Esophagus squamous epithelium (tissue), 5 donors: Measurements from ENCODE around the gene FBN3. TPM values are rescaled to one million over a fixed set of nuclear protein-coding genes. Genes with fewer than 3 reads are reported as not detected.
A peak's percentile ranks its signal among the peaks of the same experiment; 100 is the strongest.

Experiments used
- DNase-seq: peaks from one replicate; lab custom pipeline; 2025; lab: John Stamatoyannopoulos, UW
- H3K27ac ChIP-seq, 4 donors: fragments of 200-600 bp; sonication (generic); one replicate each; pipeline ENCODE4 v1.5.1; 2016 to 2019; ENCODE audit warnings: mild to moderate bottlenecking in 1 of 4
- H3K27me3 ChIP-seq, 4 donors: fragments of 200-600 bp; sonication (generic); 1 replicate in 3 of 4; 2 replicates in 1 of 4; pipeline versions ENCODE4 v1.5.1 to v1.6.0; 2017 to 2021; ENCODE audit warnings: antibody characterized with exemption in 1 of 4
- H3K36me3 ChIP-seq, 3 donors: fragments of 200-600 bp; sonication (generic); one replicate each; pipeline ENCODE4 v1.5.1; 2016 to 2019
- H3K4me1 ChIP-seq, 3 donors: fragments of 200-600 bp; sonication (generic); one replicate each; pipeline ENCODE4 v1.5.1; 2017 to 2019
- H3K4me3 ChIP-seq, 4 donors: fragments of 200-600 bp; sonication (generic); 1 replicate in 3 of 4; 2 replicates in 1 of 4; pipeline ENCODE4 v1.5.1; 2016 to 2019; ENCODE audit warnings: mild to moderate bottlenecking in 2 of 4, moderate library complexity in 1 of 4
- H3K9me3 ChIP-seq, 3 donors: fragments of 200-600 bp; sonication (generic); one replicate each; pipeline ENCODE4 v1.5.1; 2016 to 2019
- CTCF ChIP-seq, 6 experiments: fragments of 450-650 bp in 4 of 6; fragments of 200-600 bp in 2 of 6; sonication (generic) in 2 of 6; IDR thresholded peaks; one replicate each; pipeline ENCODE4 v1.5.1; 2016 to 2019; ENCODE audit warnings: antibody characterized with exemption in 6 of 6, mild to moderate bottlenecking in 4 of 6, moderate library complexity in 4 of 6
- POLR2A ChIP-seq, 4 donors: fragments of 450-650 bp; IDR thresholded peaks; one replicate each; pipeline ENCODE4 v1.6.1; 2017; ENCODE audit warnings: antibody characterized with exemption in 4 of 4, mild to moderate bottlenecking in 4 of 4, moderate library complexity in 3 of 4
- WGBS, 2 donors: methylation state at CpG; one replicate each; pipeline ENCODE4 v1.1.5; 2018; 5-methylcytosine and 5-hydroxymethylcytosine counted together
- intact Hi-C: fragments of 100-400 bp; cut with DNase I; formaldehyde crosslinking; loops from one replicate; pipeline ENCODE4 v1.15.0; 2022
- total RNA-seq, 4 donors: library from RNA; depleted of rRNA; stranded (reverse); fragments of >200 nt; gene quantifications; one replicate each; pipeline ENCODE4 v1.1.0, GENCODE V29; 2016
- donor health status: DM: yes; HTN: yes; CAD: no.

Gene FBN3
- total RNA-seq, 4 donors from 2014 or later = 0.09 TPM; not detected in 3

GRCh38 chr19:8185343-8186068 lies 36.1 kb upstream of the FBN3 start:
- no peaks in the 10 kb centered on the region for H3K36me3 ChIP-seq
- H3K27ac ChIP-seq = no peak overlapping the region
- H3K9me3 ChIP-seq = no peaks in the 10 kb centered on the region
- intact Hi-C loops = no loop called here
- no peaks in the 10 kb centered on the region for H3K27me3 ChIP-seq
- no peak overlapping the region for H3K4me3 ChIP-seq
- 69 to 87% methylated on average over 3 to 5 of the region's 5 CpGs for WGBS, 2 donors
- DNase-seq = no peak
- no peak for TF ChIP-seq POLR2A (IDR thresholded peaks at IDR 0.05)
- TF ChIP-seq CTCF (IDR thresholded peaks at IDR 0.05) = no peak
- peaks cover 0 to 6% (median 5%) of the 10 kb centered on the region in 3 donors for H3K4me1 ChIP-seq

GRCh38 chr19:8184274-8184673 lies 34.9 kb upstream of the FBN3 start:
- WGBS, 2 donors = 91 to 93% methylated on average over 8 to 9 of the region's 9 CpGs
- intact Hi-C loops = no loop called here
- H3K4me3 ChIP-seq = no peak overlapping the region
- TF ChIP-seq POLR2A (IDR thresholded peaks at IDR 0.05) = no peak
- no peak for TF ChIP-seq CTCF (IDR thresholded peaks at IDR 0.05)
- no peak overlapping the region for H3K27ac ChIP-seq
- DNase-seq = no peak
- no peaks in the 10 kb centered on the region for H3K27me3 ChIP-seq
- H3K9me3 ChIP-seq = no peaks in the 10 kb centered on the region
- H3K36me3 ChIP-seq = no peaks in the 10 kb centered on the region
- H3K4me1 ChIP-seq = peaks cover 0 to 6% (median 5%) of the 10 kb centered on the region in 3 donors

GRCh38 chr19:8180018-8180417 lies 30.6 kb upstream of the FBN3 start:
- Histone ChIP-seq H3K27ac (peak overlapping the region in 1 of 4 donors; percentile 69), H3K4me3 (no peak overlapping the region), H3K36me3 (no peaks in the 10 kb centered on the region), H3K9me3 (no peaks in the 10 kb centered on the region), H3K4me1 (peaks cover 0 to 6% (median 5%) of the 10 kb centered on the region in 3 donors), H3K27me3 (no peaks in the 10 kb centered on the region)
- TF ChIP-seq POLR2A (IDR thresholded peaks at IDR 0.05) (no peak), CTCF (IDR thresholded peaks at IDR 0.05) (no peak)
- WGBS, 2 donors = 63 to 66% methylated on average over 6 of the region's 6 CpGs
- intact Hi-C loops = no loop called here
- no peak for DNase-seq

GRCh38 chr19:8174706-8175105 lies 25.3 kb upstream of the FBN3 start:
- intact Hi-C loops = no loop called here
- no peak overlapping the region for H3K27ac ChIP-seq
- H3K4me3 ChIP-seq = no peak overlapping the region
- 37 to 42% methylated on average over 9 of the region's 9 CpGs for WGBS, 2 donors
- no peak for DNase-seq
- H3K4me1 ChIP-seq = no peaks in the 10 kb centered on the region
- no peaks in the 10 kb centered on the region for H3K36me3 ChIP-seq
- no peaks in the 10 kb centered on the region for H3K27me3 ChIP-seq
- TF ChIP-seq CTCF (IDR thresholded peaks at IDR 0.05) (no peak), POLR2A (IDR thresholded peaks at IDR 0.05) (no peak)
- H3K9me3 ChIP-seq = no peaks in the 10 kb centered on the region

- intact Hi-C loops = no loop called here
- TF ChIP-seq POLR2A (IDR thresholded peaks at IDR 0.05) = no peak
- TF ChIP-seq CTCF (IDR thresholded peaks at IDR 0.05) = no peak
- 89 to 100% methylated on average over 1 to 4 of the region's 7 CpGs for WGBS, 2 donors
- no peak overlapping the region for H3K27ac ChIP-seq
- no peaks in the 10 kb centered on the region for H3K9me3 ChIP-seq
- no peak for DNase-seq
- H3K4me3 ChIP-seq = no peak overlapping the region
- no peaks in the 10 kb centered on the region for H3K36me3 ChIP-seq
- H3K27me3 ChIP-seq = no peaks in the 10 kb centered on the region
- no peaks in the 10 kb centered on the region for H3K4me1 ChIP-seq
Observed at GRCh38 chr19:8168537-8168936, 19.1 kb upstream of the FBN3 start.
